Left lung (tissue), 10 donors: Measurements from ENCODE around the gene CLOCK. TPM values are rescaled to one million over a fixed set of nuclear protein-coding genes. Genes with fewer than 3 reads are reported as not detected.

Experiments used
- ATAC-seq: fragments of 200-7000 bp; cut with Tn5 transposase; one replicate; pipeline ENCODE4 v1.9.1; 2020; ENCODE audit warnings: moderate library complexity
- DNase-seq, 4 donors: peaks; one replicate each; pipeline ENCODE4 v3.0.0-alpha.2; 2013 to 2020
- H3K27ac ChIP-seq, 2 donors: fragments of 200-600 bp; sonication (generic) in 1 of 2; one replicate each; pipeline versions ENCODE4 v1.5.0 to v1.8.0; 2020 to 2021
- H3K27me3 ChIP-seq, 2 donors: fragments of 200-600 bp; sonication (generic) in 1 of 2; one replicate each; pipeline versions ENCODE4 v1.5.0 to v1.8.0; 2020 to 2021
- H3K36me3 ChIP-seq, 2 donors: fragments of 200-600 bp; sonication (generic) in 1 of 2; one replicate each; pipeline versions ENCODE4 v1.5.0 to v1.8.0; 2020 to 2021
- H3K4me1 ChIP-seq, 2 donors: fragments of 200-600 bp; one replicate each; pipeline ENCODE4 v1.8.0; 2021
- H3K4me3 ChIP-seq, 2 donors: fragments of 200-600 bp; sonication (generic) in 1 of 2; one replicate each; pipeline versions ENCODE4 v1.5.0 to v1.8.0; 2020 to 2021; ENCODE audit warnings: mild to moderate bottlenecking in 1 of 2
- H3K9me3 ChIP-seq, 2 donors: fragments of 200-600 bp; sonication (generic) in 1 of 2; one replicate each; pipeline versions ENCODE4 v1.5.0 to v1.8.0; 2020 to 2021
- CTCF ChIP-seq, 2 donors: fragments of 200-600 bp; sonication (generic) in 1 of 2; IDR thresholded peaks; one replicate each; pipeline versions ENCODE4 v1.5.0 to v1.8.0; 2021; ENCODE audit warnings: antibody characterized with exemption in 2 of 2
- intact Hi-C, 2 donors: fragments of 100-400 bp; cut with DNase I; formaldehyde crosslinking; loops; one replicate each; pipeline versions ENCODE4 v1.11.2 to v1.14.2; 2022
- polyA plus RNA-seq, 6 donors: library from polyadenylated mRNA; unstranded; fragments of 120-200 nt; gene quantifications; one replicate each; pipeline ENCODE4 v1.2.1, GENCODE V29; 2013; ENCODE audit not compliant: insufficient read length in 6 of 6
- total RNA-seq, 2 donors: library from RNA; stranded (reverse); fragmentation: NEBNext Ultra II Directional; extraction: Animal tissue kit (Norgen Biotek cat#: 25700); gene quantifications; one replicate each; pipeline ENCODE4 v1.2.1, GENCODE V29; 2021
- donor health status: DM: no; HTN: yes; CAD: no.
- donor health status: DM: no; HTN: no; CAD: no.

The CLOCK gene
- total and polyA plus RNA-seq, 8 donors = 19.8 to 27.6 (median 21.7) TPM

DNA sequence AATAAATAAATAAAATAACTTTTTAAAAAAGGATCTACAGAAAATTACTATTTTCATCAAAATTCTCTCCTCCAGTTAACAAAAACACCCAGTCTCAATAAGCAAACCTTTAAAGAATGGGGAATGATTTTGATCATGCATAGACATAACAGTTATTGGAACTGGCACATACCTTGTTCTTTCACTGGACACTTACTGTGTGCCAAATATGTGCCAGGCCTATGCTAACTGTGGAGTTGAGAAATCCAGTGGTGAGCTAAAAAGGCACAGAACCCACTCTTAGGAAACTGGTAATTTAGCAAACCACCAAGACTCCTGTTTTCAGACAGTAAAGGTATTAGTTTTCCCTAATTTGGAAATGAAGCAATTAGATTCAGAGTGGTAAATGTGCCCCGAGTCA, 39.1 kb downstream of the CLOCK start:
- H3K4me1 ChIP-seq = no peaks in the 10 kb centered on the region
- H3K9me3 ChIP-seq = no peaks in the 10 kb centered on the region
- DNase-seq (no peak), ATAC-seq (no peak)
- no peaks in the 10 kb centered on the region for H3K27me3 ChIP-seq
- H3K36me3 ChIP-seq = peaks cover 0 to 12% of the 10 kb centered on the region in 2 donors
- intact Hi-C loops = no loop called here
- H3K27ac ChIP-seq = no peak overlapping the region
- no peak overlapping the region for H3K4me3 ChIP-seq
- TF ChIP-seq CTCF (IDR thresholded peaks at IDR 0.05) = no peak

DNA sequence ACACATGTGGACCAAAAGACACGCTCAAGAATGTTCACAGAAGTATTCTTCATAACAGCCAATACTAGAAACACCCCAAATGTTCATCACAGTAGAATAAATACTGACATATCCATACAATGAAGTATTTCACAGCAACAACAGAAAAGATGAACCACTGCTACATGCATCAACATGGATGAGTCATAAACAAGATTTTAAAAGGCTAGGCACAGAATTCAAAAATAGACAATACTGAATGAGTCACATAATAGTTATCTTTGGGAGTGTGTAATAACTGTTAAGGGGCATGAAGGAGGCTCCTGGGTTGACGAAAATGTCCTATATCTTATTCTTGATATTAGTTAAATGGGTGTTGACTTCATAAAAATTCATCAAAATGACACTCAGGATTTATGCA, 43.5 kb downstream of the CLOCK start:
- H3K4me1 ChIP-seq = no peaks in the 10 kb centered on the region
- intact Hi-C loops = no loop called here
- ATAC-seq = no peak
- no peaks in the 10 kb centered on the region for H3K9me3 ChIP-seq
- TF ChIP-seq CTCF (IDR thresholded peaks at IDR 0.05) = no peak
- no peak for DNase-seq
- no peak overlapping the region for H3K4me3 ChIP-seq
- no peaks in the 10 kb centered on the region for H3K27me3 ChIP-seq
- H3K36me3 ChIP-seq = peaks cover 0 to 12% of the 10 kb centered on the region in 2 donors
- no peak overlapping the region for H3K27ac ChIP-seq

DNA sequence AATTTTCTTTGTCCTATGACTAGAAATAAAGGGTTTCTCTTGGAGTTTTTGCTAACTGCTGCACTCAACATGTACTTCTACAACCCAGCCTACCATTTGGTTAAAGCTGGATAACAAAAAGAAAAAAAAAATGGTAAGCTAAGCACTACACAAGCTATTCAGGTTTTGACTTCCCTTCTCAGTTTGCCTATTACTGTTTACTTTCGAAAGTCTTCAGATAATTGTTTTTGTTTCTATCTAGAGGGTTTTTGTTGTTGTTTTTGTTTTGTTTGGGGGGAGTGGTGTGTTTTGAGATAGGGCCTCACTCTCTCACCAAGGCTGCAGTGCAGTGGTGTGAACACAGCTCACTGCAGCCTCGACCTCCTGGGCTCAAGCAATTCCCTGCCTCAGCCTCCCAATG, 46.6 kb downstream of the CLOCK start:
- DNase-seq (no peak), ATAC-seq (no peak)
- intact Hi-C loops = no loop called here
- no peaks in the 10 kb centered on the region for H3K27me3 ChIP-seq
- H3K4me1 ChIP-seq = no peaks in the 10 kb centered on the region
- no peak overlapping the region for H3K4me3 ChIP-seq
- H3K36me3 ChIP-seq = no peaks in the 10 kb centered on the region
- no peaks in the 10 kb centered on the region for H3K9me3 ChIP-seq
- no peak for TF ChIP-seq CTCF (IDR thresholded peaks at IDR 0.05)
- H3K27ac ChIP-seq = no peak overlapping the region

GRCh38 chr4:55499495-55499894, 47.2 kb downstream of the CLOCK start:
- no peak for TF ChIP-seq CTCF (IDR thresholded peaks at IDR 0.05)
- H3K27ac ChIP-seq = no peak overlapping the region
- no peaks in the 10 kb centered on the region for H3K4me1 ChIP-seq
- ATAC-seq = no peak
- no peak overlapping the region for H3K4me3 ChIP-seq
- no peak for DNase-seq
- no peaks in the 10 kb centered on the region for H3K36me3 ChIP-seq
- no peaks in the 10 kb centered on the region for H3K27me3 ChIP-seq
- intact Hi-C loops = no loop called here
- H3K9me3 ChIP-seq = no peaks in the 10 kb centered on the region

GRCh38 chr4:55498051-55498450, 48.7 kb downstream of the CLOCK start:
- no peaks in the 10 kb centered on the region for H3K36me3 ChIP-seq
- intact Hi-C loops = no loop called here
- ATAC-seq (no peak), DNase-seq (peak in 1 of 4 donors; percentile 5)
- no peak for TF ChIP-seq CTCF (IDR thresholded peaks at IDR 0.05)
- no peaks in the 10 kb centered on the region for H3K4me1 ChIP-seq
- no peak overlapping the region for H3K4me3 ChIP-seq
- H3K27me3 ChIP-seq = no peaks in the 10 kb centered on the region
- no peaks in the 10 kb centered on the region for H3K9me3 ChIP-seq
- H3K27ac ChIP-seq = no peak overlapping the region
